ENCODE measurements around the gene XIAP.
A peak's percentile ranks its signal among the peaks of the same experiment; 100 is the strongest.
"Not testable (repeated sequence)": the region's sequence is repeated elsewhere in the genome, so short reads cannot be mapped to it uniquely, and the experiment has no call there.

Gene XIAP

DNA sequence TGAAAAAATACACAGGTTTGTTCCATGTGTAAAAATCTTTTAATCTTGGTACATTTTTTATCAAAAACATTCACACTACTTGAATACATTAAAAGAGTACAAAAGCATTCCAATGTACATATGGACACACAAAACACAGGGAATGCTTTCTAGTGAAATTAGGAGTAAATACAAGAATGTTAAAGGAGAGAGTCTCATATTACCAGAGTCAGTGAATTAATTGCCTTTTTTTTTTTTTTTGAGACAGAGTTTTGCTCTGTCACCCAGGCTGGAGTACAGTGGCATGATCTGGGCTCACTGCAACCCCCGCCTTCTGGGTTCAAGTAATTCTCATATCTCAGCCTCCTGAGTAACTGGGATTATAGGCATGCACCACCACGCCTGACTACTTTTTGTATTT lies 17.0 kb downstream of the XIAP start:
- no peak for FAIRE-seq

DNA sequence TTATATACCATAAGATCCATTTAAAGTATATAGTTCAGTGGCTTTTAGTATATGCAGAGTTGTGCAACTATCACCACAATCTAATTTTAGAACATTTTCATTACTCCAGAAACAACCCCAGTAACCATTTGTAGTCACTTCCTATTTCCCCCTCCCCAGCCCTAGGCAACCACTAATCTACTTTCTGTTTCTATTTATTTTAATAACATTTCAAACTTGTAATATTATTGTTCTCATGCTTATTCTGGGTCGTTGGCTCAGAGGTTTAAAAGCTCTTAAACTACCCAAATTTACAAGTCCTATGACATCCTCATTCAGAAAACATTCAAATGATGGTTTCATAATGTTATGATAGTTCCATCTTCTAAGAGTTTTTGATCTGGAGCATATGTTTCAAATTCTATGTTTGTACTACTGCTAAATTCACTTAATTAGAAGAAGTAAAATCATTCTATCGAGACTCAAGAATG lies 18.4 kb downstream of the XIAP start:
- peak; percentile 58 for FAIRE-seq

DNA sequence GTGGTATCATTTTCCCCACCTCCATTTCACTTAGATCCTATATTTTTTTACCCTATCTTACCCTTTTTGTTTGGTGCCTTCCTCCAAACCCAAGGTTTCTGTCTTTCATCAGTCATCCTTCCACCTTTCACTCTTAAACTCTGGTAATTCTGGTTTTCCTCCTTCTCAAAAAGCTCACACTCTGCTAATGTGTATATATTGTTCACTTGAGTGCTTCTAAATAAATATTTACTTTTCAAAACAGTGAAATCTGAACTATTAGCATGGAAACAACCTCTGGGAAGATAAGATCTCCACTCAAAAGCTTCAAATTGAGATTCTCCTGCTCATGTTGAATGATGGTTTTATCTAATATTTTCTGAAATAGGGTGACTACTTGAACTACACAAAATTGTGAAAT lies 21.5 kb downstream of the XIAP start:
- peak; percentile 94 for FAIRE-seq

DNA sequence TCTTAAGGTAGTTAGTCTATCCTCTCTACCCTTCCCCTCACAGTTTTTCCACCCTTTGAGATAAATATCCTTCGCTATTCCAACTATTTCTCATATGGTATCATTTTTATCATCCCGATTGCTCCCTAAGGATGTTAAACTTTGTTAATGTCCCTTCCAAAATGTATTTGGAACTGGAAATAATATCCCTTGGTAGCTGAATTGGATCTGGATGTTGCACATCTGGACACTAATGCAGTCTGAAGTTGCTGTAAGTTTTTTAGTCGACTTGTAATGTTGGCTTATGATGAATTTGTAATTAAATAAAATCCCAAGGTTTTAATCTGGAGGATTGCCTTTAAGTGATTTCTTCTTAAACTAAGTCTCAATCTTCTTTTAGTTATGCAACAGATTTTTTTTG lies 22.5 kb downstream of the XIAP start:
- FAIRE-seq = no peak

DNA sequence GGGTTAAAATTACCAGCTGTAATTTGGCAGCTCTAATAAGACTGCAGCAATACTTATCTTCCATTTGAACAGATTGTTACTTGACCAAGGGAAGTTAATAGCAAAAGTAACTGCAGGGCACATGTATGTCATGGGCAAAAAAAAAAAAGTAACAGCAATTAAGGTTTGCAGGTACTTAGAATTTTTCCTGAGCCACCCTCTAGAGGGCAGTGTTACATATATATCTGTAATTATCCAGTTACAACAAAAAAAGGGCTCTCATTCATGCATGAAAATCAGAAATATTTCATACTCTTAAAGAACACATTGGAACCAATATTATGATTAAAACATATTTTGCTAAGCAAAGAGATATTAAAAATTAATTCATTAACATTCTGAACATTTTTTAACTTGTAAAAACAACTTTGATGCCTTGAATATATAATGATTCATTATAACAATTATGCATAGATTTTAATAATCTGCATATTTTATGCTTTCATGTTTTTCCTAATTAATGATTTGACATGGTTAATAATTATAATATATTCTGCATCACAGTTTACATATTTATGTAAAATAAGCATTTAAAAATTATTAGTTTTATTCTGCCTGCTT lies 25.1 kb downstream of the XIAP start:
- peak; percentile 99 for FAIRE-seq

DNA sequence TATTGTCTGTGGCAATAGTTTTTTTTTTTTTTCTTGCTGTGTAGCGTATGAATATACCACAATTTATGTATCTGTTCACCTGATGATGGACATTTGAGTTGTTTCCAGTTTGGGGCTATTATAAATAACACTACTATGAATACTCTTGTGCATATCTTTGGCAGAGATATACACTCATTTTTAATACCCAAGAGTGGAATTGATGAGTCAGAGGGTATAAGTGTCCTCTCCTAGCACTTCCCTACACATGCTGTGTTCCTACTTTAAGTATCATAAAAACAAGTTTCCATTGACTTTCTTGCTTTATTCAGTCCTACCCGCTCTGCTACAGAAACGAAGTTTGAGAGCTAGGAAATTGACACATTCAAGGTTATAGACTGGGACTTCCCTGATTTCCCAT lies 39.8 kb downstream of the XIAP start:
- no peak for FAIRE-seq

DNA sequence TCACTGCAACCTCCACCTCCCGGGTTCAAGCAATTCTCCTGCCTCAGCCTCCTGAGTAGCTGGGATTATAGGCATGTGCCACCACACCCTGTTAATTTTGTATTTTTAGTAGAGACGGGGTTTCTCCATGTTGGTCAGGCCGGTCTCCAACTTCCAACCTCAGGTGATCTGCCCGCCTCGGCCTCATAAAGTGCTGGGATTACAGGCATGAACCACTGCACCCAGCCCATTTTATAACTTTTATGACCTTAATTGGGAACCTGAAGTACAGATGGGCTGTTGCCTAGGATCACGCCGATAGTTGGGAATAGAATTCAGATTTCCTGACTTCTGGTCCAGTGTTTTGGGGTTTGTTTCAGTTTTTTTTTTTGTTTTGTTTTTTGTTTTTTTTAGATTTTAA lies 43.4 kb downstream of the XIAP start:
- FAIRE-seq = not testable (repeated sequence)

DNA sequence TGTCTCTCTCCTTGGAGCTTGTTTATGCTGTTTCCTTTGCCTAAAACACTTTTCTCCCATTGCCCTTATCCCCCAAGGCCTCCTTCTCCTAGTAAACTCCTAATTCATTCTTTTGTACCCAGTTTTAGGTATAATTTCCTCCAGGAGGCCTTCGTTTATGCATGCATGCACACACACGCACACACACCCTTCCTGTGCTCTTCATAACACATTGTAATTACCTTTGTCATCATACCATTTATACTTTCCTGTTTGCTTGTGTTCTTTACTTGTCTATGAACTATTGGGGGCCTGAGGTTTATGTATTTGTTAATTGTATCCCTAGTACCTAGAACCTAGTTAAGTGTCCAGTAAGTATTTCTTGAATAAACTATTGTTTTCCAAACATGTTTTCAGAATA lies 45.5 kb downstream of the XIAP start:
- no peak for FAIRE-seq

DNA sequence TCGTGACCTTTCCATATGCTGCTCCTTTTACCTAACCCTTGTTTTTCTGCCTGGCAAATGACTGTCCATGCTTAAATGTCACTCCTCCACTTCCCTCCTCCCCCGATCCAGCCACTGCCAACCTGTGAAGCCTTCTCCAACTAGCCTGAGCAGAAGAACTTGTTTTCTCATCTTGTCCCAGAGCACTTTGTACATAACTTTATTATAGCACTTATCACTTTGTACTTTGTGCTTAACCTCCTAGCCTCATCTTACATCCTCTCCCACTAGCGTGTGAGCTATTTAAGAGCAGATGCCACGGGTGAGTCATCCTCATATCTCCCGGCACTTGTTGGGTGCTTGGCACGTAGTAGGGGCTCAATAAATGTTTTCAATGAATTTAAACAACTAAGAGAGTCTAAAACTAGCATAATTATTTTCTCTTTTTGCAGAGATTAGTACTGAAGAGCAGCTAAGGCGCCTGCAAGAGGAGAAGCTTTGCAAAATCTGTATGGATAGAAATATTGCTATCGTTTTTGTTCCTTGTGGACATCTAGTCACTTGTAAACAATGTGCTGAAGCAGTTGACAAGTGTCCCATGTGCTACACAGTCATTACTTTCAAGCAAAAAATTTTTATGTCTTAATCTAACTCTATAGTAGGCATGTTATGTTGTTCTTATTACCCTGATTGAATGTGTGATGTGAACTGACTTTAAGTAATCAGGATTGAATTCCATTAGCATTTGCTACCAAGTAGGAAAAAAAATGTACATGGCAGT lies 46.9 kb downstream of the XIAP start:
- no peak for FAIRE-seq

DNA sequence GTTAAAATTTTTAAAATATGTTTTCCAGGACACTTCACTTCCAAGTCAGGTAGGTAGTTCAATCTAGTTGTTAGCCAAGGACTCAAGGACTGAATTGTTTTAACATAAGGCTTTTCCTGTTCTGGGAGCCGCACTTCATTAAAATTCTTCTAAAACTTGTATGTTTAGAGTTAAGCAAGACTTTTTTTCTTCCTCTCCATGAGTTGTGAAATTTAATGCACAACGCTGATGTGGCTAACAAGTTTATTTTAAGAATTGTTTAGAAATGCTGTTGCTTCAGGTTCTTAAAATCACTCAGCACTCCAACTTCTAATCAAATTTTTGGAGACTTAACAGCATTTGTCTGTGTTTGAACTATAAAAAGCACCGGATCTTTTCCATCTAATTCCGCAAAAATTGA lies 49.7 kb downstream of the XIAP start:
- no peak for FAIRE-seq

DNA sequence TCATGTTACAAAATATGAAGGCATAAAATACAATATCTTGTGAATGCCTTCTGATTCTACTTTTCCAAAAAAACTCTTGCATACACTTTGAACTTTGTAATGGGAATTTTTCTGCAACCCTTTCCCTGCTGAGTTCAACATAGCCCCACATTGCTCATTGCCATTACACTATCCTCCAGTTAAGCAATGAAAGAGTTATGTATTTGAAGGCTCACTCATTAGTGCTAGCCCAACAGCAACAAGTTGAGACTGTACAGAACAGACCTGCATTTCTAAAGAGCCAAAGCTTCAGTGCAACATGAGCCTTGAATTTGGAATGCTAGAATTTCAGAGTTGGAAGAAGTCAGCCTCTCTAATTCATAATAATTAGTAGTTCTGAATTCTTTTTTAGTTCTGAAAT lies 57.2 kb downstream of the XIAP start:
- FAIRE-seq = no peak

DNA sequence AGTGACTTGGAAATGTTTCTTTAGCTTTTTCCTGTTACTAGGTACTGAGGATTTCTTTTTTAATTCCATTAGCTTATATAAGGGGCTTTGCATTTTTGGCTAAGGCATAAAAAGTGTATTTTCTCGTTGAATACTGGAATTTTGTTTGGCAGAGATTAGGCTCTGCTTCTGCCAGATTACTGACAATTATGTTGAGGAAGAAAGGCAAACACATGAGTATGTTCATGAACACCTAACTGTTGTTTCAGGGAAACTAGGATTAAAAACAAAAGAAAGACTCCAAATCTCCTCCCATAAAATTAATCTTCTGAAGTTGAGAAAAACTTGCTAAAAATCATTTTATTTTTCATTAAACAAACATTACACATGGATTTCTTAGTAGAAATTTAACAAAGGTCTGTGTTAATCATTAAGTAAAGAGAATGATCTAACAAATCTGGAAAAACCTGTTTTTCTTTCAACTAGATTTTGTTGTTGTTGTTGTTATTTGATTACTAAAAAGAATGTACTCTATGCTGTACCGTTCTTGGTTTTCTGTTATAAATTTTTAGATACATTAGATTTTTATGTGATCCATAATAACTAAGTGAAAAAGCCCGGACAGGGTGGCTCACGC lies 58.4 kb downstream of the XIAP start:
- no peak for FAIRE-seq

DNA sequence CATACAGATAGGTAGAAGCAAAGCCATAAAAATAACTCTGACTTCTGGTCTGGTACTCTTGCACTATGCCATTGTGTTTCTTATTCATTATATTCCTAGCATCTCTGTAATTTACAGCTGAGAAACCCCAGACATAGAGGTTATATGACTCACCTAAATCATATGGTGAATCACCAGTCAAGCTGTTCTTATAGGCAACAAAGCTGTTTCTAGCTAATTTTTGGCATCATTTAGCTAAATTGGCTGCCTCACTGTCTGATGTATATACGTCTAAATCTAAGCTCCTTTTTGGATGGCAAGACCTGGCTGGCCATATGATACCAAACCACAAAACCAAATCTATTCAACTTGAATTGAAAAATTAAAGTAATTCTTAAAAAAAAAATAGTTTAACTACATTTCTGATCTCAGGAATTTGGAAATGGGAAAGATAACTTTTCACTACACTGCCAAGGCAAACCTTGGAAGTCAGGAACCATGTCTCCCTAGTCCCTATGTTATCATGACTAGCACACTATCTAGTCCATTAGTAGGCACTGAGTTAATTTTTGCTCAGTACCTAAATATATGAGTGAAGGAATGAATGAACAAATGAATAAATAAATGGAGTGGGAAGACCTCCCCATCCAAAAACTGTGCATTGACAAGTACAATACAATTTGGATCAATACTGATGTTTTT lies 60.4 kb downstream of the XIAP start:
- FAIRE-seq = no peak

DNA sequence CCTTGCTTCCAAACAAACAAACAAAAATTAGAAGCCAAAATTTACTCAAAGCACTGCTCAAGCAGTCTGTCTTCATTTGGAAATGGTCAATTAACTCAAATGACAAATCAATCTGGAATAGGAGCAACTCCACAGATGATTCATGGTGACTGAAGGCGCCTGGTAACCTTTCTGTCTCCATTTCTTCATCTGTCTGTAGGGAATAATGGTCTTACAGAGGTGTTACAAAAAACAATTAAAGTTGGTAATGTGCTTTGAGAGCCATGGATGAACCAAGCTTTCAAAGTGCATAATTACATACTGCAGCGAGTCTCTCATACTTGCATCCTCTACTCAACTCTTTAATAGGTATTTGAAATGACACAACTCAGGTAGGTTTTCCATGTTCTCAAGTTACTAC lies 63.4 kb downstream of the XIAP start:
- no peak for FAIRE-seq

DNA sequence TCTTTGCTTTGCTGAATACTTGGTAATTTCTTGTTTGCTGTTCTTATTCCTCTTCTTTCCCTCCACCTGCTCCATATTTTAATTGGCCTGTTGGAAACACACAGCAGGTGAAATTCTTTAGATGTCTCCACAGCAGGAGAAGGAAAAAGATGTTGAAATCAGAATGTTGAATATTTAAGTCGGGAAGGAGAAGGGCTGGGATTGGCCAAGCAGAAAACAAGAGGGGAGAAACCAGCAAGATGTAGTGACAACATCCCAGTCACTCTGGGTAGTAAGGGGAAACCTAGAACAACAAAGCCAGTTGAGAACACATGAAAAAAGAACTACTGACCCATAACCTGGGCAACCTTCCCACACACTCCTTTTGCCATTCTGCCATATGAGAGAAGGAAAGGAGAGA lies 64.3 kb downstream of the XIAP start:
- no peak for FAIRE-seq

DNA sequence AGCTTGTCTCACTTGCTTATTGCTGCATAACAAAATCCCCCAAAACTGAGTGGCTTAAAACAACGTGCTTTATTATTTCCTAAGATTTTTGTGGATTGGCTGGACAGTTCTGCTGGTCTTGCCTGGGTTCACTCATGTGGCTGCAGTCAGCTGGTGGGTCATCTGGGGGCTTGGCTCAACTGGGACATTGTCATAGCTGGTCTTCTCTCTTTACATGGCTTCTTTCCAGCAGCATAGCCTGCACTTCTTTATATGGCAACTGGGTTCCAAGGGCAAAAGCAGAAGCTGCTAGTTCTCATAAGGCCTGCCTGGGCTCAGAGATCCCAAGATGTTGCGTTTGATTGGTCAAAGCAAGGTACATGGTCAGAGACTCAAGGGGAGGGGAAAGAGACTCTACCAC lies 68.0 kb downstream of the XIAP start:
- FAIRE-seq = no peak

DNA sequence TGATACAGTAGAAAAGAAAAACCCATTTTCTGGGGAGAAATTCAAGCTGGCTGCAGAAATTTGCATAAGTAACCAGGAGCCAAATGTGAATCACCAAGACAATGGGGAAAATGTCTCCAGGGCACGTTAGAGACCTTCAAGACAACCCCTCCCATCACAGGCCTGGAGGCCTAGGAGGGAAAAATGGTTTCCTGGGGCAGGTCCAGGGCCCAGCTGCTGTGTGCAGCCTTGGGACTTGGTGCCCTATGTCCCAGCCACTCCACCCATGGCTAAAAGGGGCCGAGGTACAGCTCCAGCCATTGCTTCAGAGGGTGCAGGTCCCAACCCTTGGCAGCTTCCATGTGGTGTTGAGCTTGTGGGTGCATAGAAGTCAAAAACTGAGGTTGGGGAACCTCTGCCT lies 72.2 kb downstream of the XIAP start:
- not testable (repeated sequence) for FAIRE-seq

DNA sequence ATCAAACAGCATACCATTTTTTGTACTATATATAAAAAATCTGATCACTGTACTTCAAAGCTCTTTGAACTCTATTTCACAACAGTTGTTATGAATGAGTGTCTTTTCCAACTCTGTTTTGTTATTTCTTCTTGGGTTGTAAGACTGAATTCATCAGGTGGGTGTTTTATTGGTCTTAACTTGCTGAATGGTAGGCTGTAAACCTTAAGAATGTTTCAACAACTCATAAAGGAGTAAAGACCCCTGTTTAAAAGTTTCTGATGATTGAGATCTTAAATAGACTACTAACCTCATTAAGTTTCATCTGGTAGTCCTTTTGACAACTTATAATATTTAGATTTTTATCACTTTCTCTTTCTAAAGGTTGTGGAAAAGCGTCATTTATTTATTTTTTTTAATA lies 83.2 kb downstream of the XIAP start:
- no peak for FAIRE-seq

DNA sequence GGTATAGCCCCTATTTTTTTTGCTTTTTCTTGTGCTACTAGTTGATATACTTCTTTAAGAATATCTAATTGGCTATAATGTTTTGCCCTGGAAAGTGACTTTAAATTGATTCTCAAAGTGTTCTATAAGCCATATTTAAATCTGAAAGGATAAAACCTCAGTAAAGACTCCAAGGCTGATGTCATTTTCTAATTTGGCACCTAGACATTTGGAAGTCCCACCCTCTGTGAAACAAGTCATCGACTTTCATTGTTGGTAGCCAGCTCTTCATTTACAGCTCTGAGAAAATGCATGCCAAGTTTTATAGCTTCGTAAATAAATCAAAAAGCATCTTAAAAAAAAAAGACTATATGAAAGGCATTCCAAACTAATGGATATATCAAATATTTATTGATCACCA lies 83.6 kb downstream of the XIAP start:
- FAIRE-seq = no peak

DNA sequence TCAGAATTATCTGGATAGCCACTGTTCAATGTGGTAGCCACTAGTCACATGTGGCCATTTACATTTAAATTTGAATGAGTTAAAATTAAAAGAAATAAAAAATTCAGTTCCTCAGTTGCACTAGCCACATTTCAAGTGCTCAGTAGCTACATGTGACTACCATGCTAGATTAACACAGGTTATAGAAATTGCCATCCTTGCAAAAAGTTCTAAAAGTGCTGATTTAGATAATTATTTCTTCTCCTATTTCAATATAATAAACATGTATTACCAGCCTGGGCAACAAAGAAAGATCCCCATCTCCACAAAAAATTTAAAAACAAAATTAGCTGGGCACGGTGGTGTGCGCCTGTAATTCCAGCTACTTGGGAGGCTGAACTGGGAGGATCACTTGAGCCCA lies 90.0 kb downstream of the XIAP start:
- no peak for FAIRE-seq

DNA sequence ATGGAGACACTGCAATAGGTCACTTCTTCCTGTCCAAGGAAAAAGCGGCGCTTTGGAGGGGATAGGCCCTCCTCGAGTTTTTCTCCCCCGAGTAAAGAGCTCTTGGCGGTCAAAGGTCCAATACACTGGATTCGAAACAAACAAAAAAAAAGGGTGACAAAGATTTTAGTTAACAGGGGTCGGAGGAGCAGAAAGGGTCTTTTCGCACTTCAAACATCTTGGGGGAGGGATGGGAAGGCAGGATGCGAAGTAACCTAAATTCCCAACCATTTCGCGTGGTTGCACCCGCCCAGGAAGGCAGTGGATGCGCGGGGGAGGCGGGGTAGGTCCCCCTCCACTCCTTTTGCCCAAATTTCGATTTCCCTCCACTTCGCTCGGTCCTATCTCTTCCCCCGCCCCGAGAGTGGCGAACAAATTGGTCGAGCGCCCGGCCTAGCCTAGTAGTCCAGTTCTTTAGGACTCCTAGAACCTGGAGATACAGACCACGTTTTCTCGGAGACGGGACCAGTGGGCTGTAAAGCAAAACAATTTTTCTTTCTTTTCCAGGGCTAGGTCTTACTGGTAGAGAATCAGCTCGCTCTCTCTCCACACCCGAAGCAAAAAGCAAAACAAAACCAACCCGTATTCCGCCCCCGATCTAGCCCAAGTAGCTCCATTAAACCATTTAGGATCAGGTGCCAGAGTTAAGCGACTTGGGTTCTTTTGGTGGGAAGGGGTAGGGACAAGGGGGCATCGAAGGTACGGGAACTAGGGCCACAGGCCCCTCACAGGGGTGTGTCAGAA lies 99.6 kb downstream of the XIAP start:
- no peak for FAIRE-seq

DNA sequence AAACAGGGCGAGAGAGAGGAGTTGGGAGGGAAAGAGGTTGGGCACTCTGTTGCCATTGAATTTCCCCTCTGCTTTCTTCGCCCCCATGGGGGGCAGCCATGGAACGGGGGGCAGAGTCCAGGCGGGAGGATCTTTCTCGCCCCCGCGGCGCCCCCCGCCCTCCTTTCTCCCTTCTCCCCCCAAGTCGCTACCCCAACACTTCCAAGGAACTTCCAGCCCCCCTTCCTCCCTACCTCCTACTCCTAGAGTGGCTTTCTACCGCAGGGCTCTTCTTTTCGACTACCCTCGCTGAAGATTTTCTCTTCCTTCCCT lies 101.1 kb downstream of the XIAP start:
- FAIRE-seq = no peak

Data from islet of Langerhans (tissue), 1 donor.